Cardiac septum (tissue), 1 donor: ENCODE results near the gene IGF2BP1. TPM values are rescaled to one million over a fixed set of nuclear protein-coding genes. Genes with fewer than 3 reads are reported as not detected.
"Not testable (repeated sequence)": the region's sequence is repeated elsewhere in the genome, so short reads cannot be mapped to it uniquely, and the experiment has no call there.

ENCODE experiments used
- DNase-seq: peaks from one replicate; pipeline ENCODE4 v3.0.0-alpha.2; 2020; ENCODE audit warnings: low spot score
- intact Hi-C: fragments of 100-400 bp; cut with DNase I; formaldehyde crosslinking; loops from one replicate; pipeline ENCODE4 v1.14.0; 2022
- total RNA-seq: library from RNA; stranded (reverse); fragmentation: NEBNext Ultra II Directional; extraction: Animal tissue kit (Norgen Biotek cat#: 25700); gene quantifications from one replicate; pipeline ENCODE4 v1.2.1, GENCODE V29; 2021
- donor health status: DM: no; HTN: no; CAD: no.

The IGF2BP1 gene
- total RNA-seq, 1 donor from 2014 or later, result not detected

GRCh38 chr17:48994549-48995303 lies 2.5 kb upstream of the IGF2BP1 start:
- DNase-seq, result no peak
- intact Hi-C loops, result loop anchor here (5.0 to 10.0 kb wide), 2 partner anchors 272 to 380 kb away; partner anchors contain the start of genes HOXB7, HOXB8, PRAC1 and PRAC2

- intact Hi-C loops, result loop anchor here (5.0 to 10.0 kb wide), 2 partner anchors 273 to 381 kb away; partner anchors contain the start of genes HOXB7, HOXB8, PRAC1 and PRAC2
- no peak for DNase-seq
These were observed 1.7 kb upstream of the IGF2BP1 start for GRCh38 chr17:48995304-48995973.

GRCh38 chr17:48995974-48996721 lies 1.0 kb upstream of the IGF2BP1 start:
- DNase-seq, result no peak

GRCh38 chr17:48996722-48997102 lies 473 bp upstream of the IGF2BP1 start:
- no peak for DNase-seq
- intact Hi-C loops, result loop anchor here (5.0 to 10.0 kb wide), 2 partner anchors 274 to 382 kb away; partner anchors contain the start of genes HOXB7, HOXB8, PRAC1 and PRAC2

More at GRCh38 chr17:48995974-48996721, 1.0 kb upstream of the IGF2BP1 start:
- intact Hi-C loops, result loop anchor here (5.0 to 10.0 kb wide), 2 partner anchors 274 to 381 kb away; partner anchors contain the start of genes HOXB7, HOXB8, PRAC1 and PRAC2

- intact Hi-C loops, result loop anchor here (5.0 to 10.0 kb wide), 2 partner anchors 276 to 383 kb away; partner anchors contain the start of genes HOXB7, HOXB8, PRAC1 and PRAC2
- DNase-seq, result no peak
These were observed 822 bp downstream of the IGF2BP1 start for GRCh38 chr17:48997827-48998586.

GRCh38 chr17:48998587-48999440 lies 1.6 kb downstream of the IGF2BP1 start:
- DNase-seq, result no peak
- intact Hi-C loops, result loop anchor here (5.0 to 10.0 kb wide), 2 partner anchors 277 to 384 kb away; partner anchors contain the start of genes HOXB7, HOXB8, PRAC1 and PRAC2

GRCh38 chr17:49000943-49001342 lies 3.8 kb downstream of the IGF2BP1 start:
- DNase-seq, result no peak
- intact Hi-C loops, result no loop called here

GRCh38 chr17:49001671-49002070 lies 4.5 kb downstream of the IGF2BP1 start:
- intact Hi-C loops, result no loop called here

GRCh38 chr17:49002331-49002730 lies 5.1 kb downstream of the IGF2BP1 start:
- no peak for DNase-seq
- intact Hi-C loops, result no loop called here

More at GRCh38 chr17:49001671-49002070, 4.5 kb downstream of the IGF2BP1 start:
- DNase-seq, result no peak

GRCh38 chr17:49002766-49003165 lies 5.6 kb downstream of the IGF2BP1 start:
- no peak for DNase-seq
- intact Hi-C loops, result no loop called here

- intact Hi-C loops, result no loop called here
- DNase-seq, result no peak
These were observed 6.6 kb downstream of the IGF2BP1 start for GRCh38 chr17:49003557-49004511.

GRCh38 chr17:49005140-49005539 lies 8.0 kb downstream of the IGF2BP1 start:
- intact Hi-C loops, result no loop called here
- DNase-seq, result no peak

GRCh38 chr17:49008908-49009307 lies 11.7 kb downstream of the IGF2BP1 start:
- DNase-seq, intact Hi-C loops: not testable (repeated sequence)

- intact Hi-C loops, result no loop called here
- no peak for DNase-seq
These were observed 15.6 kb downstream of the IGF2BP1 start for GRCh38 chr17:49012769-49013255.

- intact Hi-C loops, result no loop called here
- DNase-seq, result no peak
These were observed 16.4 kb downstream of the IGF2BP1 start for GRCh38 chr17:49013311-49014213.
